Stomach (tissue), 9 donors: ENCODE data around the gene SIAH2. TPM values are rescaled to one million over a fixed set of nuclear protein-coding genes. Genes with fewer than 3 reads are reported as not detected.

Source experiments
- DNase-seq, 2 donors: peaks; one replicate each; pipeline versions ENCODE4 v3.0.0 to v3.0.0-alpha.2; 2013 to 2019
- H3K27ac ChIP-seq, 5 donors: fragments of 200-600 bp in 4 of 5; sonication (generic) in 4 of 5; one replicate each; pipeline ENCODE4 v1.5.1; 2013 to 2019; ENCODE audit warnings: mild to moderate bottlenecking in 1 of 5, moderate library complexity in 1 of 5
- H3K27me3 ChIP-seq, 3 donors: fragments of 200-600 bp; sonication (generic); one replicate each; pipeline ENCODE4 v1.5.1; 2017 to 2019; ENCODE audit warnings: mixed run types in 1 of 3
- H3K36me3 ChIP-seq, 4 donors: fragments of 200-600 bp; sonication (generic); 1 replicate in 3 of 4; 2 replicates in 1 of 4; pipeline ENCODE4 v1.5.1; 2016 to 2019
- H3K4me1 ChIP-seq, 4 donors: fragments of 200-600 bp; sonication (generic); one replicate each; pipeline ENCODE4 v1.5.1; 2016 to 2019
- H3K4me3 ChIP-seq, 4 donors: fragments of 200-600 bp; sonication (generic) in 3 of 4; one replicate each; pipeline ENCODE4 v1.5.1; 2016 to 2019; ENCODE audit warnings: mild to moderate bottlenecking in 1 of 4
- H3K9me3 ChIP-seq, 4 donors: fragments of 200-600 bp; sonication (generic); one replicate each; pipeline ENCODE4 v1.5.1; 2016 to 2019
- EP300 ChIP-seq: sonication (generic); formaldehyde crosslinking; IDR thresholded peaks from one replicate; pipeline ENCODE4 v1.6.1; 2017; ENCODE audit warnings: antibody characterized with exemption
- POLR2A ChIP-seq, 4 donors: fragments of 450-650 bp; IDR thresholded peaks; one replicate each; pipeline ENCODE4 v1.6.1; 2016; ENCODE audit warnings: antibody characterized with exemption in 4 of 4, control low read depth in 2 of 4, mild to moderate bottlenecking in 1 of 4, moderate library complexity in 1 of 4
- POLR2AphosphoS5 ChIP-seq, 3 donors: sonication (generic); formaldehyde crosslinking; IDR thresholded peaks; one replicate each; pipeline ENCODE4 v1.6.1; 2016; ENCODE audit warnings: antibody characterized with exemption in 3 of 3
- WGBS, 5 donors: extraction: QIAGEN DNeasy Blood & Tissue Kit in 3 of 5; methylation state at CpG; one replicate each; pipeline versions ENCODE4 v1.1.5 to v1.1.7; 2013 to 2018; 5-methylcytosine and 5-hydroxymethylcytosine counted together
- intact Hi-C: fragments of 100-400 bp; cut with DNase I; formaldehyde crosslinking; loops from one replicate; pipeline ENCODE4 v1.15.1; 2023; ENCODE audit warnings: low total_unique reads
- polyA plus RNA-seq, 3 donors: library from polyadenylated mRNA; stranded (reverse); fragments of 200-250 nt; gene quantifications; one replicate each; pipeline ENCODE4 v1.2.3, GENCODE V29; 2013
- total RNA-seq, 5 donors: library from RNA; depleted of rRNA; stranded (reverse); fragments of >200 nt; gene quantifications; one replicate each; pipeline versions ENCODE4 v1.1.0 to v1.2.3, GENCODE V29; 2014 to 2016
- TF ChIP-seq, protein P1 (sequence below), 7 experiments: fragments of 450-650 bp in 4 of 7; fragments of 200-600 bp in 3 of 7; sonication (generic) in 3 of 7; IDR thresholded peaks; one replicate each; pipeline ENCODE4 v1.5.1; 2016 to 2019; ENCODE audit warnings: antibody characterized with exemption in 7 of 7, control low read depth in 2 of 7, mild to moderate bottlenecking in 1 of 7
- donor health status: healthy with polysubstance abuse.
- donor health status: Bipolar disorder and iron deficiency.
- donor health status: healthy.

The SIAH2 gene
- total and polyA plus RNA-seq, 8 donors, result 13.8 to 36.6 (median 17.9) TPM

DNA sequence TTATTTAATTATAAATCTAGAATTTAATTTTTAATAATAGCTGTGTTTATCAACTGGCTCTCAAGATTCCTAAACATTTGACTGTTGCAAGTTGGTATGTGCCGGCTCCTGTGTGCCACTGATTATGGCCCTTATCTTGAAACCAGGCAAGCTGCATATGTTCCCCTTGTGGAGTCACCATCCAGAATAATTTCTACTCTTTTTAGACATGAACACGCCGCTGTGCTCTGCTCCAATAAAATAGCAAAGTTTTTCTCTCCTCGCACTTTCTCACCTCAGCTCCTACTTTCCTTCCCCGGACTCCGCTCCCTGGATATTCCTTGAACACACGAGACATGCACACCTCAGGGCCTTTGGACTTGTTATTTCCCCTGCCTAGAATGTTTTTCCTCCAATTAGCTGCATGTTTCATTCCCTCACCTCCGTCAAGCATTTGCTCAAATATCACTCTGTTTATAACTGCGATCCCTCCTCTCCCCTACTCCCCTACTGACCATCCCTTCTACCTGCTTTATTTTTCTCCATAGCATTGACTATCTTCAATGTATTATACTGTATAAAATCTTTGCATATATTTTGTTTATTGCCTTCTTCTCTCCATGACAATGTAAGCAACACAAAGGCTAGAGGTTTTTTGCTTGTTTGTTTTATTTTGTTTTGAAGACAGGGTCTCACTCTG lies 33.1 kb downstream of the SIAH2 start:
- no peaks in the 10 kb centered on the region for H3K27me3 ChIP-seq
- H3K4me1 ChIP-seq, result peaks cover 0 to 17% (median 3%) of the 10 kb centered on the region in 4 donors
- H3K4me3 ChIP-seq, result no peak overlapping the region
- no peaks in the 10 kb centered on the region for H3K9me3 ChIP-seq
- TF ChIP-seq EP300 (no peak), POLR2A (IDR thresholded peaks at IDR 0.05) (no peak), POLR2AphosphoS5 (IDR thresholded peaks at IDR 0.05) (no peak)
- TF ChIP-seq, protein P1, sequence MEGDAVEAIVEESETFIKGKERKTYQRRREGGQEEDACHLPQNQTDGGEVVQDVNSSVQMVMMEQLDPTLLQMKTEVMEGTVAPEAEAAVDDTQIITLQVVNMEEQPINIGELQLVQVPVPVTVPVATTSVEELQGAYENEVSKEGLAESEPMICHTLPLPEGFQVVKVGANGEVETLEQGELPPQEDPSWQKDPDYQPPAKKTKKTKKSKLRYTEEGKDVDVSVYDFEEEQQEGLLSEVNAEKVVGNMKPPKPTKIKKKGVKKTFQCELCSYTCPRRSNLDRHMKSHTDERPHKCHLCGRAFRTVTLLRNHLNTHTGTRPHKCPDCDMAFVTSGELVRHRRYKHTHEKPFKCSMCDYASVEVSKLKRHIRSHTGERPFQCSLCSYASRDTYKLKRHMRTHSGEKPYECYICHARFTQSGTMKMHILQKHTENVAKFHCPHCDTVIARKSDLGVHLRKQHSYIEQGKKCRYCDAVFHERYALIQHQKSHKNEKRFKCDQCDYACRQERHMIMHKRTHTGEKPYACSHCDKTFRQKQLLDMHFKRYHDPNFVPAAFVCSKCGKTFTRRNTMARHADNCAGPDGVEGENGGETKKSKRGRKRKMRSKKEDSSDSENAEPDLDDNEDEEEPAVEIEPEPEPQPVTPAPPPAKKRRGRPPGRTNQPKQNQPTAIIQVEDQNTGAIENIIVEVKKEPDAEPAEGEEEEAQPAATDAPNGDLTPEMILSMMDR (IDR thresholded peaks at IDR 0.05), result no peak
- DNase-seq, result no peak
- WGBS, 5 donors, result 59 to 86% (median 64%) methylated on average over 9 of the region's 9 CpGs
- H3K27ac ChIP-seq, result no peak overlapping the region
- intact Hi-C loops, result no loop called here
- no peaks in the 10 kb centered on the region for H3K36me3 ChIP-seq

- TF ChIP-seq POLR2AphosphoS5 (IDR thresholded peaks at IDR 0.05), result peak in 1 of 3 donors; percentile 19
- no peak for TF ChIP-seq EP300
- H3K36me3 ChIP-seq, result no peaks in the 10 kb centered on the region
- DNase-seq, result peak in 1 of 2 donors; percentile 44
- intact Hi-C loops, result no loop called here
- H3K27me3 ChIP-seq, result no peaks in the 10 kb centered on the region
- H3K4me1 ChIP-seq, result peaks cover 0 to 17% (median 3%) of the 10 kb centered on the region in 4 donors
- H3K27ac ChIP-seq, result peak overlapping the region in 3 of 5 donors; percentile 8 to 36 (median 15)
- no peak overlapping the region for H3K4me3 ChIP-seq
- WGBS, 5 donors, result 79 to 85% (median 82%) methylated on average over 19 of the region's 19 CpGs
- H3K9me3 ChIP-seq, result no peaks in the 10 kb centered on the region
These were observed 35.1 kb downstream of the SIAH2 start for GRCh38 chr3:150727653-150728502.

- Histone ChIP-seq H3K4me1 (peaks cover 0 to 24% (median 7%) of the 10 kb centered on the region in 4 donors), H3K9me3 (no peaks in the 10 kb centered on the region), H3K27me3 (no peaks in the 10 kb centered on the region), H3K27ac (peak overlapping the region in 3 of 5 donors; percentile 18 to 56 (median 24)), H3K36me3 (no peaks in the 10 kb centered on the region), H3K4me3 (no peak overlapping the region)
- intact Hi-C loops, result no loop called here
- DNase-seq, result peak; percentile 60 to 83
- WGBS, 5 donors, result 40 to 67% (median 49%) methylated on average over 7 of the region's 7 CpGs
- TF ChIP-seq, protein P1 (IDR thresholded peaks at IDR 0.05), result no peak
- TF ChIP-seq POLR2AphosphoS5 (IDR thresholded peaks at IDR 0.05) (peak in 1 of 3 donors; percentile 38), POLR2A (IDR thresholded peaks at IDR 0.05) (no peak), EP300 (no peak)
These were observed 37.4 kb downstream of the SIAH2 start for GRCh38 chr3:150725548-150725947.

GRCh38 chr3:150723946-150724345 lies 39.0 kb downstream of the SIAH2 start:
- WGBS, 5 donors, result 26 to 58% (median 49%) methylated on average over 6 of the region's 6 CpGs
- TF ChIP-seq POLR2AphosphoS5 (IDR thresholded peaks at IDR 0.05) (no peak), POLR2A (IDR thresholded peaks at IDR 0.05) (no peak), EP300 (no peak)
- TF ChIP-seq, protein P1 (IDR thresholded peaks at IDR 0.05), result no peak
- Histone ChIP-seq H3K4me3 (no peak overlapping the region), H3K27me3 (no peaks in the 10 kb centered on the region), H3K9me3 (no peaks in the 10 kb centered on the region), H3K27ac (no peak overlapping the region), H3K4me1 (peaks cover 0 to 17% (median 7%) of the 10 kb centered on the region in 4 donors), H3K36me3 (no peaks in the 10 kb centered on the region)
- intact Hi-C loops, result loop anchor here (5.0 kb wide), 2 partner anchors 48 to 138 kb away; no protein-coding TSS in a partner anchor
- peak in 1 of 2 donors; percentile 48 for DNase-seq
